GM12878 (cell line): ENCODE data around the gene IFIT1. TPM values are rescaled to one million over a fixed set of nuclear protein-coding genes. Genes with fewer than 3 reads are reported as not detected.
A peak's percentile ranks its signal among the peaks of the same experiment; 100 is the strongest.

ENCODE experiments used
- ATAC-seq: fragments of 200-7000 bp; cut with Tn5 transposase; 3 replicates; pipeline ENCODE4 v1.9.1; 2020; ENCODE audit warnings: mild to moderate bottlenecking, moderate library complexity
- BruUV-seq: library from RNA; stranded (reverse); fragments of 400-500 nt; replicated peaks from 2 replicates; lab custom pipeline; 2021; lab: Mats Ljungman, UMichigan
- CTCF ChIA-PET: fragments of 300-600 bp; sonication (Branson Sonifier 250); formaldehyde crosslinking; extraction: SDS; loops from one replicate; lab custom pipeline; 2021; ENCODE audit warnings: inconsistent platforms; lab: Yijun Ruan, JAX
- POLR2A ChIA-PET: fragments of 350-600 bp; formaldehyde crosslinking; extraction: SDS; loops from one replicate; lab custom pipeline; 2021; ENCODE audit warnings: inconsistent platforms; lab: Charles Lee
- RAD21 ChIA-PET: fragments of 300-600 bp; sonication (Branson Sonifier 250); formaldehyde crosslinking; loops from one replicate; lab custom pipeline; 2023; ENCODE audit warnings: antibody characterized with exemption; ENCODE audit not compliant: unreplicated experiment; lab: Charles Lee
- SMC1A ChIA-PET: fragments of 300-600 bp; sonication (Branson Sonifier 250); formaldehyde crosslinking; loops from one replicate; lab custom pipeline; 2023; ENCODE audit not compliant: unreplicated experiment, uncharacterized antibody; lab: Charles Lee
- DNase-seq: peaks from one replicate; pipeline ENCODE4 v3.0.0-alpha.2; 2011; ENCODE audit warnings: low read depth, low spot score
- FAIRE-seq: peaks from 3 replicates; lab custom pipeline; 2011; peaks lifted over from hg19 to GRCh38; lab: Jason Lieb, UNC
- H2AFZ ChIP-seq: 2 replicates; pipeline ENCODE4 v1.6.0; 2011; ENCODE audit warnings: low read depth, low read length, control low read depth; ENCODE audit not compliant: control insufficient read depth
- H3K27ac ChIP-seq: 2 replicates; pipeline ENCODE4 v1.5.1; 2011; ENCODE audit warnings: control low read depth; ENCODE audit not compliant: control insufficient read depth, insufficient read depth
- H3K27me3 ChIP-seq, 2 experiments: replicated peaks in 1 of 2; 2 replicates each; pipeline versions ENCODE4 v1.6.0 to v1.6.1; 2011; ENCODE audit warnings: low read length in 1 of 2; ENCODE audit not compliant: control insufficient read depth in 2 of 2, insufficient read depth in 2 of 2
- H3K36me3 ChIP-seq, 2 experiments: 2 replicates each; pipeline ENCODE4 v1.5.1; 2011; ENCODE audit warnings: low read length in 1 of 2; ENCODE audit not compliant: control insufficient read depth in 2 of 2, insufficient read depth in 2 of 2
- H3K4me1 ChIP-seq: 2 replicates; pipeline ENCODE4 v1.6.1; 2011; ENCODE audit warnings: mild to moderate bottlenecking, low read length, moderate library complexity, mixed read lengths; ENCODE audit not compliant: control insufficient read depth, insufficient read depth
- H3K4me2 ChIP-seq: 2 replicates; pipeline ENCODE4 v1.6.0; 2011; ENCODE audit warnings: control low read depth; ENCODE audit not compliant: control insufficient read depth, insufficient read depth
- H3K4me3 ChIP-seq: fragments of 200-600 bp; sonication (generic); 2 replicates; pipeline ENCODE4 v1.5.1; 2016
- H3K79me2 ChIP-seq: 2 replicates; pipeline ENCODE4 v1.6.0; 2011; ENCODE audit warnings: low read length; ENCODE audit not compliant: control insufficient read depth, insufficient read depth
- H3K9ac ChIP-seq: 2 replicates; pipeline ENCODE4 v1.8.0; 2011; ENCODE audit warnings: low read length, control low read depth, mixed read lengths; ENCODE audit not compliant: control insufficient read depth, insufficient read depth
- H3K9me3 ChIP-seq: replicated peaks from 3 replicates; pipeline ENCODE4 v1.5.1; 2011; ENCODE audit warnings: mild to moderate bottlenecking, low read length; ENCODE audit not compliant: control insufficient read depth, insufficient read depth
- H4K20me1 ChIP-seq: 2 replicates; pipeline ENCODE4 v1.6.0; 2011; ENCODE audit not compliant: control insufficient read depth, insufficient read depth
- EP300 ChIP-seq, 2 experiments: fragments of 150-350 bp in 1 of 2; IDR thresholded peaks; 2 replicates each; pipeline ENCODE4 v1.6.1; 2011 to 2012; ENCODE audit warnings: low read depth in 2 of 2, low read length in 2 of 2, borderline replicate concordance in 1 of 2, improper control_type of control experiment in 1 of 2, inconsistent platforms in 1 of 2; ENCODE audit not compliant: control insufficient read depth in 1 of 2
- GATAD2B ChIP-seq: fragments of 450-650 bp; conservative IDR thresholded peaks from 2 replicates; pipeline ENCODE4 v1.6.1; 2017; ENCODE audit warnings: low read depth, mild to moderate bottlenecking, moderate library complexity
- MAX ChIP-seq: IDR thresholded peaks from 2 replicates; pipeline ENCODE4 v1.6.1; 2012; ENCODE audit warnings: low read depth, low read length, improper control_type of control experiment
- MYB ChIP-seq: fragments of 150-350 bp; IDR thresholded peaks from 2 replicates; pipeline ENCODE4 v1.6.1; 2014; ENCODE audit warnings: mild to moderate bottlenecking, low read depth, low read length, borderline replicate concordance
- SMC3 ChIP-seq: IDR thresholded peaks from 2 replicates; pipeline ENCODE4 v1.6.1; 2011; ENCODE audit warnings: low read length, improper control_type of control experiment, borderline replicate concordance
- STAT1 ChIP-seq: fragments of 450-650 bp; conservative IDR thresholded peaks from 2 replicates; pipeline ENCODE4 v1.6.1; 2014; ENCODE audit warnings: antibody characterized with exemption, mild to moderate bottlenecking
- TCF3 ChIP-seq: IDR thresholded peaks from 2 replicates; pipeline ENCODE4 v1.6.1; 2012; ENCODE audit warnings: low read depth, mild to moderate bottlenecking, low read length, borderline replicate concordance; ENCODE audit not compliant: insufficient read depth
- WGBS: methylation state at CpG from one replicate; pipeline ENCODE4 v1.1.6; 2016; ENCODE audit warnings: low lambda C conversion rate; ENCODE audit not compliant: insufficient replicate concordance, insufficient coverage; ENCODE audit errors: missing lambda C conversion rate; 5-methylcytosine and 5-hydroxymethylcytosine counted together
- in situ Hi-C: fragments of 300-500 bp; cut with MboI; formaldehyde crosslinking; loops from 9 replicates; pipeline ENCODE4 v1.14.3; 2018; ENCODE audit warnings: mixed read lengths
- intact Hi-C: fragments of 100-400 bp; cut with micrococcal nuclease; formaldehyde crosslinking; loops from one replicate; pipeline ENCODE4 v1.14.2; 2022; ENCODE audit not compliant: unreplicated experiment
- polyA plus RNA-seq, 11 experiments: library from polyadenylated mRNA; depleted of rRNA in 4 of 11; unstranded in 6 of 11; stranded (reverse) in 5 of 11; fragments of >200 nt; fragmentation: Nextera tagmentation in 4 of 11; fragmentation: Illumina TruSeq in 1 of 11; extraction: Ambion mirVana in 4 of 11; extraction: Trizol in 1 of 11; gene quantifications; 1 replicate in 1 of 11; 2 replicates in 10 of 11; pipeline versions ENCODE4 v1.2.1 to v1.2.3, GENCODE V29; 2011 to 2016; ENCODE audit warnings: inconsistent platforms in 2 of 11, missing spikeins in 2 of 11, low read depth in 1 of 11
- total RNA-seq, 4 experiments: library from RNA; depleted of rRNA in 3 of 4; stranded (reverse); fragments of >200 nt in 3 of 4; fragmentation: Illumina TruSeq in 1 of 4; extraction: Trizol in 1 of 4; gene quantifications; 2 replicates each; pipeline versions ENCODE4 v1.2.1 to v1.2.3, GENCODE V29; 2013 to 2021
- TF ChIP-seq, protein P1 (sequence below): fragments of 450-650 bp; IDR thresholded peaks from 2 replicates; pipeline ENCODE4 v1.6.1; 2017; ENCODE audit warnings: borderline replicate concordance

IFIT1 gene
- total and polyA plus RNA-seq, 10 of the 15 experiments (the other 5 are each of a cell fraction or from before 2014, with no cell fraction given): 13.9 to 37.2 (median 22.3) TPM

DNA sequence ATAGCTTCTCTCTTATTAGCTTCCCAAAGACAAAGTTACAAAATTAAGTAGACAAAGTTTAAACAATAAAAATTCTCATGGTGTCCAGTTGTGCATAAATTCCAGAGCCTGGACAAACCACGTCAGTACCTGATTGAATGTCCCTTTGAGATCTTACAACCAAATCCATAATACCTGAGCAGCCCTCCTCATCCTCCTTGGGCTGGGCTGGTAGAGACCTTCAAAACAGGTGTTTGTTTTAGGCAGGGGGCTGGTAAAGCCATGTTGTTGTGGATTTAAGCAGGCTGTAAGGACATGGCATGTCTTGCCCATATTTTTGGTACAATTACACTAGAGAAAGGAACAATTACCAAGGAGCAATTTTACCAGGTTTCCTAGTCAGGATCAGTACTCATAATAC lies 24.0 kb downstream of the IFIT1 start:
- Histone ChIP-seq H3K27ac (no peak overlapping the region), H3K4me2 (peak overlapping the region; percentile 86), H3K9me3 (peaks cover 3% of the 10 kb centered on the region; the same call in 2 of the 3 replicates), H3K4me1 (no peaks in the 10 kb centered on the region), H3K9ac (0 out of 2 replicates have a peak overlapping the region, but pooled peaks have one; percentile 33), H2AFZ (no peak overlapping the region), H3K79me2 (peaks cover 60% of the 10 kb centered on the region), H4K20me1 (no peaks in the 10 kb centered on the region), H3K36me3 (peaks cover 0 to 20% of the 10 kb centered on the region in 2 experiments), H3K27me3 (no peaks in the 10 kb centered on the region), H3K4me3 (peak overlapping the region; percentile 79)
- intact Hi-C loops: loop anchor here (5.0 to 10.0 kb wide), 2 partner anchors 226 to 532 kb away; partner anchors contain the start of gene STAMBPL1
- TF ChIP-seq EP300 (IDR thresholded peaks at IDR 0.05; ENCODE audit: borderline replicate concordance in 1 of 2, control insufficient read depth in 1 of 2, low read depth in 2 of 2, low read length in 2 of 2) (no peak), GATAD2B (no peak), STAT1 (no peak), MYB (no peak), SMC3 (no peak), TCF3 (no peak), MAX (no peak)
- TF ChIP-seq, protein P1, sequence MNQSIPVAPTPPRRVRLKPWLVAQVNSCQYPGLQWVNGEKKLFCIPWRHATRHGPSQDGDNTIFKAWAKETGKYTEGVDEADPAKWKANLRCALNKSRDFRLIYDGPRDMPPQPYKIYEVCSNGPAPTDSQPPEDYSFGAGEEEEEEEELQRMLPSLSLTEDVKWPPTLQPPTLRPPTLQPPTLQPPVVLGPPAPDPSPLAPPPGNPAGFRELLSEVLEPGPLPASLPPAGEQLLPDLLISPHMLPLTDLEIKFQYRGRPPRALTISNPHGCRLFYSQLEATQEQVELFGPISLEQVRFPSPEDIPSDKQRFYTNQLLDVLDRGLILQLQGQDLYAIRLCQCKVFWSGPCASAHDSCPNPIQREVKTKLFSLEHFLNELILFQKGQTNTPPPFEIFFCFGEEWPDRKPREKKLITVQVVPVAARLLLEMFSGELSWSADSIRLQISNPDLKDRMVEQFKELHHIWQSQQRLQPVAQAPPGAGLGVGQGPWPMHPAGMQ: no peak
- RAD21 ChIA-PET: interaction anchor here (0.5 to 2.0 kb wide), 2 partner anchors 120 to 285 kb away, joined by 4 to 6 read pairs; partner anchors contain the start of gene KIF20B
- DNase-seq: no peak
- in situ Hi-C loops: no loop called here
- WGBS: 94% methylated on average over 1 of the region's 1 CpG
- BruUV-seq: no TSS peak
- SMC1A ChIA-PET: interaction anchor here (0.9 to 3.1 kb wide), 5 partner anchors 14 to 170 kb away, joined by 3 to 32 read pairs (median 4); no protein-coding TSS in a partner anchor
- ATAC-seq: no peak
- CTCF ChIA-PET: interaction anchor here (1.1 to 1.4 kb wide), 6 partner anchors 20 to 178 kb away, joined by 3 to 7 read pairs (median 3); no protein-coding TSS in a partner anchor
- POLR2A ChIA-PET: no interaction called here
- FAIRE-seq: no peak
